ENCODE data around the gene TEF. TPM values are rescaled to one million over a fixed set of nuclear protein-coding genes. Genes with fewer than 3 reads are reported as not detected.

Gene TEF
- total and polyA plus RNA-seq, 9 of the 15 experiments (the other 6 are each of a cell fraction or from before 2014, with no cell fraction given) = 0.04 to 3.1 (median 1.2) TPM

GRCh38 chr22:41446639-41447434, 65.1 kb downstream of the TEF start, which contains the start of gene TOB2 (continued):
- TF ChIP-seq SLC30A9 (CRISPR knock-in tag; IDR thresholded peaks at IDR 0.05) = no peak
- TF ChIP-seq ARID2 (IDR thresholded peaks at IDR 0.05) = no peak
- TF ChIP-seq CBX2 (IDR thresholded peaks at IDR 0.05; ENCODE audit: insufficient read depth, low read length, poor library complexity, severe bottlenecking) = no peak
- TF ChIP-seq ZFPM2 (CRISPR knock-in tag; IDR thresholded peaks at IDR 0.05) = no peak
- TF ChIP-seq E2F4 (CRISPR knock-in tag; IDR thresholded peaks at IDR 0.05; ENCODE audit: low read depth) = no peak
- TF ChIP-seq OTX1 (CRISPR knock-in tag; IDR thresholded peaks at IDR 0.05) = peak; percentile 6; the same call in 1 of the 2 replicates
- no peak for TF ChIP-seq ZNF347 (CRISPR knock-in tag; IDR thresholded peaks at IDR 0.05; ENCODE audit: low read depth)
- TF ChIP-seq HDAC3 (IDR thresholded peaks at IDR 0.05; ENCODE audit: borderline replicate concordance, partially characterized antibody) = no peak
- TF ChIP-seq TAF7 (tag; IDR thresholded peaks at IDR 0.05) = peak; percentile 78; the same call in 1 of the 2 replicates
- TF ChIP-seq CHD4 (IDR thresholded peaks at IDR 0.05; ENCODE audit: insufficient read depth, insufficient replicate concordance, low read depth, low read length, poor library complexity, severe bottlenecking) = no peak
- no peak for TF ChIP-seq ZNF696 (CRISPR knock-in tag; conservative IDR thresholded peaks at IDR 0.05)
- no peak for TF ChIP-seq DACH1 (IDR thresholded peaks at IDR 0.05; ENCODE audit: partially characterized antibody)
- TF ChIP-seq PCBP1 (IDR thresholded peaks at IDR 0.05; ENCODE audit: low read depth, low read length, poor library complexity, severe bottlenecking) = peak; percentile 100
- TF ChIP-seq COPS2 (conservative IDR thresholded peaks at IDR 0.05) = no peak
